ENCODE data around the gene TJP1. TPM values are rescaled to one million over a fixed set of nuclear protein-coding genes. Genes with fewer than 3 reads are reported as not detected.

TJP1 gene
- total and polyA plus RNA-seq, 2 of the 8 experiments (the other 6 are each of a cell fraction or from before 2014, with no cell fraction given) = 46.3 to 138 TPM

DNA sequence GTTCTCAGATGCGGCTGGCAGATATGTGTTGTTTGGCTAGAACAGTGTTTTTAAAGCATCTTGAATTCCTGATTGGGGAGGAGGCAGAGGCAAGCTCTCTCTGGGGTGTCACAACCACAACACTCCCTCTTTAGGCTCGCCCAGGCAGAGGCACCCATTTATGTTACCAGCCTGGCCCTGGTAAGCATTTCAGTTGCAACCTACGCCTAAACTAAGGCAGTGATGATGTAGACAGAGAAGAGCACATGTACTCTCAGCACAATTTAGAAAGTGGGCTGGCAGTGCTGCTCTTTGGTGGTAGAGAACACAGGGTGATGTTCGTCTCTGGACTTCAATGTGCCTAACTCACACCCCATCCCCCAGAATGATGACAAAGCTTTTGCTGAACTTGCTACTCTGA lies 41.2 kb upstream of the TJP1 start:
- Histone ChIP-seq H3K4ac (replicated peaks; ENCODE audit: insufficient read length, low read depth, low read length) (no peak overlapping the region), H3K18ac (ENCODE audit: extremely low read depth, low read length) (no peak overlapping the region), H3K27ac (ENCODE audit: low read depth, low read length) (no peak overlapping the region), H3K27me3 (replicated peaks in 1 of 4; ENCODE audit: control insufficient read depth in 3 of 4, extremely low read depth in 1 of 4, insufficient read depth in 3 of 4, low read length in 3 of 4) (no peaks in the 10 kb centered on the region), H3K79me1 (ENCODE audit: low read depth, low read length) (no peaks in the 10 kb centered on the region), H2BK15ac (ENCODE audit: low read length) (no peak overlapping the region), H3K9ac (replicated peaks in 1 of 4; ENCODE audit: extremely low read depth in 1 of 4, low read depth in 3 of 4, low read length in 3 of 4) (no peak overlapping the region), H3K4me3 (ENCODE audit: extremely low read depth in 1 of 4, insufficient read depth in 2 of 4, low read depth in 3 of 4, low read length in 4 of 4) (no peak overlapping the region), H2AK5ac (ENCODE audit: low read depth, low read length) (peak overlapping the region; percentile 65; the same call in 1 of the 2 replicates), H2BK20ac (ENCODE audit: low read length) (no peak overlapping the region), H3K4me2 (ENCODE audit: insufficient read depth in 1 of 2, low read depth in 2 of 2, low read length in 2 of 2) (no peak overlapping the region), H3K36me3 (ENCODE audit: control insufficient read depth in 2 of 4, insufficient read depth in 4 of 4, low read length in 3 of 4) (no peaks in the 10 kb centered on the region), H2BK120ac (replicated peaks; ENCODE audit: low read depth, low read length) (no peak overlapping the region), H2BK5ac (ENCODE audit: low read depth, low read length) (no peak overlapping the region), H2AFZ (ENCODE audit: low read length) (peak overlapping the region; percentile 79), H3K14ac (ENCODE audit: insufficient read length) (no peak overlapping the region), H3K79me2 (ENCODE audit: control insufficient read depth in 1 of 2, insufficient read depth in 2 of 2, low read length in 2 of 2) (no peaks in the 10 kb centered on the region), H3K56ac (replicated peaks; ENCODE audit: insufficient read length, low read depth, low read length) (no peak overlapping the region), H3K9me3 (ENCODE audit: insufficient read depth in 2 of 2, low read depth in 1 of 2, low read length in 1 of 2) (no peaks in the 10 kb centered on the region), H2BK12ac (ENCODE audit: low read depth, low read length) (no peak overlapping the region; the same call in 1 of the 2 replicates), H4K91ac (replicated peaks; ENCODE audit: insufficient read length, low read length) (peak overlapping the region; percentile 79), H4K5ac (ENCODE audit: insufficient read length, low read depth, low read length) (no peak overlapping the region), H3K23me2 (ENCODE audit: low read depth, low read length) (no peaks in the 10 kb centered on the region), H3K23ac (ENCODE audit: insufficient read length) (no peak overlapping the region), H4K20me1 (replicated peaks in 1 of 2; ENCODE audit: control insufficient read depth in 1 of 2, insufficient read depth in 2 of 2, low read length in 2 of 2) (no peaks in the 10 kb centered on the region), H4K8ac (ENCODE audit: extremely low read depth, insufficient read depth, low read length) (no peak overlapping the region; the same call in 1 of the 2 replicates), H3K4me1 (replicated peaks in 1 of 4; ENCODE audit: control insufficient read depth in 3 of 4, insufficient read depth in 4 of 4, low read length in 3 of 4) (peaks cover 0 to 4% (median 3%) of the 10 kb centered on the region in 4 experiments; a peak in 4 of 7 replicates)
- 76% methylated on average over 4 of the region's 4 CpGs; no CpG with 5 or more reads in 1 of the 2 experiments for WGBS, 2 experiments (ENCODE audit: extremely low coverage in 1 of 2, insufficient coverage in 1 of 2, insufficient read length in 1 of 2, insufficient replicate concordance in 2 of 2, low coverage in 1 of 2, low lambda C conversion rate in 2 of 2, missing lambda C conversion rate in 1 of 2)
- FAIRE-seq (no peak), DNase-seq (ENCODE audit: low read depth in 1 of 2, low spot score in 2 of 2) (no peak)
- no peak for TF ChIP-seq TAF7 (optimal IDR thresholded peaks at IDR 0.05; ENCODE audit: borderline replicate concordance, low read depth, low read length)
- 0 out of 4 replicates have a peak, but pooled peaks of 1 of the 2 experiments have one; percentile 1 for TF ChIP-seq RAD21 (IDR thresholded peaks at IDR 0.05 in 1 of 2, conservative IDR thresholded peaks at IDR 0.05 in 1 of 2; ENCODE audit: low read depth in 2 of 2, low read length in 2 of 2)
- POLR2A ChIA-PET (ENCODE audit: partially characterized antibody) = interaction anchor here (0.9 to 1.4 kb wide), 2 partner anchors 9 to 62 kb away, joined by 3 to 7 read pairs; no protein-coding TSS in a partner anchor
- CTCF ChIA-PET (ENCODE audit: partially characterized antibody) = interaction anchor here (0.6 to 1.4 kb wide), 4 partner anchors 9 to 62 kb away, joined by 3 read pairs; no protein-coding TSS in a partner anchor
